HTR-8/SVneo (cell line): Measurements from ENCODE around the gene FOXD3.
"Not testable (repeated sequence)": the region's sequence is repeated elsewhere in the genome, so short reads cannot be mapped to it uniquely, and the experiment has no call there.

Experiments
- DNase-seq: peaks from one replicate; pipeline ENCODE4 v3.0.0; 2011; ENCODE audit warnings: low spot score, mixed read lengths; ENCODE audit not compliant: insufficient read length
- FAIRE-seq: peaks from 2 replicates; lab custom pipeline; 2011; peaks lifted over from hg19 to GRCh38; lab: Jason Lieb, UNC

Gene FOXD3

GRCh38 chr1:63352736-63353135 is 30.4 kb downstream of the FOXD3 start:
- FAIRE-seq (no peak), DNase-seq (no peak)

DNA sequence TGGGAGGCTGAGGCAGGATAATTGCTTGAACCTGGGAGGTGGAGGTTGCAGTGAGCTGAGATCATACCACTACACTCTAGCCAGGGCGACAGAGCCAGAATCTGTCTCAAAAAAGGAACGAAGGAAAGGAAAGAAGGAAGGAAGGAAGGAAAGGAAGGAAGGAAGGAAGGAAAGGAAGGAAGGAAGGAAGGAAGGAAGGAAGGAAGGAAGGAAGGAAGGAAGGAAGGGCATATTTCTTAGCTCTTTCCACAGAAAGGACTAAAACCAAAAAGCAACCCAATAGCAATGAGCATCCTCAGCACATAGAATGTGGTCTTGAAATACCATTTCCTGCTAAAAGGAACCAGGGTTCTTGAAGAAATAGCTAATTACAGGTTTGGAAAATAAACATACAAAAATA is 33.9 kb downstream of the FOXD3 start:
- not testable (repeated sequence) for FAIRE-seq, DNase-seq

- FAIRE-seq (no peak), DNase-seq (no peak)
Measured at GRCh38 chr1:63359561-63359960, 37.2 kb downstream of the FOXD3 start.

DNA sequence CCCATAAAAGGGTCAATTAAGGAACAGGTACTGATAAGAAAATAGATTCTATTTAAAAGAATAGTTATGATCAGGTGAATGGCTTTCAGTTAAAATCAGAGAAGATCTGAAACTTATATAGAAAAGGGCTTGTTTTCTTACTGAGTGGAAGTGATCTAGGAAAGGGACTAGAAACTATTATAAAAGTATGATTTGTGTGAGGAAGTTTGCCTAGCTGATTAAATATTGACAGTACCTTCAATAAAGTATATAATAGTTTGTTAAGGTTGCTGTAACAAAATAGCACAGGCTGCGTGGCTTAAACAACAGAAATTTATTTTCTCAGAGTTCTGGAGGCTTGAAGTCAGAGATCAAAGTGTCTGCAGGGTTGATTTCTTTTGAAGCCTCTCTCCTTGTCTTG is 39.7 kb downstream of the FOXD3 start:
- FAIRE-seq = no peak
- DNase-seq = no peak

- no peak for FAIRE-seq
- DNase-seq = no peak
Measured at GRCh38 chr1:63362578-63362977, 40.2 kb downstream of the FOXD3 start.

- DNase-seq = no peak
- no peak for FAIRE-seq
Measured at GRCh38 chr1:63363014-63363413, 40.6 kb downstream of the FOXD3 start.

GRCh38 chr1:63366908-63367214 is 44.5 kb downstream of the FOXD3 start:
- DNase-seq = no peak
- FAIRE-seq = no peak

GRCh38 chr1:63367215-63368103 is 45.1 kb downstream of the FOXD3 start, which contains the start of gene ALG6:
TSS of gene ALG6 (plus strand) at chr1:63367627. CDS start at chr1:63370978, 3,351 bp downstream.
- peak; percentile 88 for FAIRE-seq
- DNase-seq = peak; percentile 93

DNA sequence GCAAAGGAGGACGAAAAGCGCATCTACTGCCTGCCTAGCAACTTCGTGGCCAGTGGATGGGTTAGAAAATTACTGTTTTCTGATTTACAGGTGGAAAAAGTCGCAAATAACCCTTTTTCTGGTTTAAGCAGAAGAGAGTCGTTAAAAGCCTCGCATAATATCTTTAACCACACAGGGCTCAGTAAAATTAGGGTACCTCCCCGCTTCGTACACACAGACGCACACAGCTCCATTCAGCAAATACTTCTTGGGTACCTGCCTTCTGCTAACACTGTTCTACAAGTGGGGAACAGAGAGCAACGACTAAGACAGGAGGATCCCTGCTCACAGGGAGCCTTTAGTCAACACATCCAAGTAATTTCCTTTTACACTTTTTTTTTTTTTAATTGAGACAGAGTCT is 45.8 kb downstream of the FOXD3 start:
- FAIRE-seq (no peak), DNase-seq (peak; percentile 6)
